Small intestine (tissue), 7 donors: ENCODE measurements around the gene MEX3A. TPM values are rescaled to one million over a fixed set of nuclear protein-coding genes. Genes with fewer than 3 reads are reported as not detected.
"Not testable (repeated sequence)": the region's sequence is repeated elsewhere in the genome, so short reads cannot be mapped to it uniquely, and the experiment has no call there.

Experiments
- DNase-seq, 2 donors: peaks; one replicate each; pipeline versions ENCODE4 v3.0.0 to v3.0.0-alpha.2; 2013
- FAIRE-seq: peaks from 2 replicates; lab custom pipeline; 2012; peaks lifted over from hg19 to GRCh38; lab: Jason Lieb, UNC
- H3K27ac ChIP-seq, 3 donors: one replicate each; pipeline ENCODE4 v1.5.1; 2013; ENCODE audit warnings: low read length in 2 of 3, mild to moderate bottlenecking in 2 of 3, control low read depth in 1 of 3, inconsistent platforms in 1 of 3, low read depth in 1 of 3, moderate library complexity in 1 of 3
- H3K27me3 ChIP-seq, 3 donors: one replicate each; pipeline ENCODE4 v1.6.1; 2013; ENCODE audit warnings: low read length in 3 of 3, inconsistent platforms in 1 of 3; ENCODE audit not compliant: control insufficient read depth in 3 of 3, insufficient read depth in 3 of 3
- H3K36me3 ChIP-seq, 3 donors: one replicate each; pipeline ENCODE4 v1.6.1; 2013; ENCODE audit warnings: low read length in 3 of 3, inconsistent platforms in 1 of 3, low read depth in 1 of 3, mild to moderate bottlenecking in 1 of 3, moderate library complexity in 1 of 3; ENCODE audit not compliant: control insufficient read depth in 3 of 3, insufficient read depth in 2 of 3
- H3K4me1 ChIP-seq, 3 donors: one replicate each; pipeline ENCODE4 v1.6.1; 2013; ENCODE audit warnings: low read length in 2 of 3, inconsistent platforms in 1 of 3, low read depth in 1 of 3, mild to moderate bottlenecking in 1 of 3, moderate library complexity in 1 of 3; ENCODE audit not compliant: control insufficient read depth in 3 of 3, insufficient read depth in 2 of 3
- H3K4me3 ChIP-seq, 3 donors: one replicate each; pipeline ENCODE4 v1.5.1; 2013; ENCODE audit warnings: low read length in 3 of 3, control low read depth in 1 of 3, inconsistent platforms in 1 of 3, low read depth in 1 of 3, mild to moderate bottlenecking in 1 of 3, moderate library complexity in 1 of 3
- H3K9me3 ChIP-seq, 2 donors: one replicate each; pipeline ENCODE4 v1.6.1; 2013; ENCODE audit warnings: low read depth in 1 of 2, low read length in 1 of 2; ENCODE audit not compliant: control insufficient read depth in 2 of 2, insufficient read depth in 1 of 2
- WGBS, 3 donors: extraction: QIAGEN DNeasy Blood & Tissue Kit; methylation state at CpG; one replicate each; pipeline ENCODE4 v1.1.7; 2013; 5-methylcytosine and 5-hydroxymethylcytosine counted together
- polyA plus RNA-seq, 4 donors: library from polyadenylated mRNA; stranded (reverse) in 3 of 4; unstranded in 1 of 4; fragments of 200-250 nt in 3 of 4; fragments of 120-200 nt in 1 of 4; gene quantifications; one replicate each; pipeline versions ENCODE4 v1.2.1 to v1.2.3, GENCODE V29; 2013
- donor health status: healthy with polysubstance abuse.
- donor health status: control.
- donor health status: control.
- donor health status: Bipolar disorder and iron deficiency.
- donor health status: healthy.

Gene MEX3A
- polyA plus RNA-seq, 4 donors: under 0.01 to 5.6 (median 0.87) TPM

- FAIRE-seq (no peak), DNase-seq (no peak)
- WGBS, 3 donors: 57 to 78% (median 77%) methylated on average over 4 to 5 of the region's 5 CpGs
- Histone ChIP-seq H3K9me3 (no peaks in the 10 kb centered on the region), H3K27ac (no peak overlapping the region), H3K27me3 (no peaks in the 10 kb centered on the region), H3K4me3 (no peak overlapping the region), H3K4me1 (peaks cover 0 to 22% (median 0%) of the 10 kb centered on the region in 3 donors), H3K36me3 (peaks cover 0 to 68% (median 0%) of the 10 kb centered on the region in 3 donors)
These were observed 8.5 kb downstream of the MEX3A start for GRCh38 chr1:156073740-156074139.

- DNase-seq (no peak), FAIRE-seq (no peak)
- 13 to 46% (median 28%) methylated on average over 1 of the region's 1 CpG for WGBS, 3 donors
- Histone ChIP-seq H3K27ac (no peak overlapping the region), H3K36me3 (peaks cover 0 to 73% (median 2%) of the 10 kb centered on the region in 3 donors), H3K27me3 (no peaks in the 10 kb centered on the region), H3K4me1 (peaks cover 0 to 22% (median 0%) of the 10 kb centered on the region in 3 donors), H3K9me3 (no peaks in the 10 kb centered on the region), H3K4me3 (no peak overlapping the region)
These were observed 9.1 kb downstream of the MEX3A start for GRCh38 chr1:156073110-156073687.

- FAIRE-seq: no peak
- no peaks in the 10 kb centered on the region for H3K27me3 ChIP-seq
- DNase-seq: no peak
- peaks cover 0 to 20% (median 0%) of the 10 kb centered on the region in 3 donors for H3K4me1 ChIP-seq
- H3K36me3 ChIP-seq: peaks cover 0 to 80% (median 2%) of the 10 kb centered on the region in 3 donors
- H3K4me3 ChIP-seq: no peak overlapping the region
- no peaks in the 10 kb centered on the region for H3K9me3 ChIP-seq
- WGBS, 3 donors: 63 to 70% (median 70%) methylated on average over 6 of the region's 6 CpGs
- no peak overlapping the region for H3K27ac ChIP-seq
These were observed 10.0 kb downstream of the MEX3A start for GRCh38 chr1:156072251-156072650.

GRCh38 chr1:156071332-156071816 is 10.9 kb downstream of the MEX3A start:
- WGBS, 3 donors: 85 to 98% (median 89%) methylated on average over 5 to 7 of the region's 7 CpGs
- H3K36me3 ChIP-seq: peaks cover 0 to 81% (median 2%) of the 10 kb centered on the region in 3 donors

GRCh38 chr1:156070548-156070947 is 11.7 kb downstream of the MEX3A start:
- DNase-seq (no peak), FAIRE-seq (no peak)
- peaks cover 0 to 83% (median 2%) of the 10 kb centered on the region in 3 donors for H3K36me3 ChIP-seq
- H3K4me1 ChIP-seq: peaks cover 0 to 10% (median 0%) of the 10 kb centered on the region in 3 donors
- no peaks in the 10 kb centered on the region for H3K27me3 ChIP-seq
- no peaks in the 10 kb centered on the region for H3K9me3 ChIP-seq
- 67 to 70% (median 69%) methylated on average over 4 of the region's 4 CpGs for WGBS, 3 donors
- H3K4me3 ChIP-seq: no peak overlapping the region
- H3K27ac ChIP-seq: no peak overlapping the region

More at GRCh38 chr1:156071332-156071816, 10.9 kb downstream of the MEX3A start:
- H3K27me3 ChIP-seq, H3K4me3 ChIP-seq, DNase-seq, FAIRE-seq, H3K9me3 ChIP-seq, H3K27ac ChIP-seq: not testable (repeated sequence)
- H3K4me1 ChIP-seq: peaks cover 0 to 15% (median 0%) of the 10 kb centered on the region in 3 donors

- Histone ChIP-seq H3K4me1 (peaks cover 0 to 10% (median 0%) of the 10 kb centered on the region in 3 donors), H3K9me3 (no peaks in the 10 kb centered on the region), H3K4me3 (no peak overlapping the region), H3K27ac (no peak overlapping the region), H3K36me3 (peaks cover 0 to 85% (median 2%) of the 10 kb centered on the region in 3 donors), H3K27me3 (no peaks in the 10 kb centered on the region)
- no peak for DNase-seq
- FAIRE-seq: no peak
- 79 to 95% (median 80%) methylated on average over 3 of the region's 3 CpGs for WGBS, 3 donors
These were observed 12.5 kb downstream of the MEX3A start for GRCh38 chr1:156069490-156070455.

GRCh38 chr1:156067262-156067661 is 15.0 kb downstream of the MEX3A start:
- 74 to 88% (median 85%) methylated on average over 2 of the region's 2 CpGs for WGBS, 3 donors
- no peak for FAIRE-seq

GRCh38 chr1:156065871-156066270 is 16.4 kb downstream of the MEX3A start:
- no peak overlapping the region for H3K4me3 ChIP-seq
- H3K36me3 ChIP-seq: peaks cover 0 to 73% (median 2%) of the 10 kb centered on the region in 3 donors
- 78 to 89% (median 86%) methylated on average over 16 of the region's 16 CpGs for WGBS, 3 donors
- H3K27ac ChIP-seq: no peak overlapping the region
- no peak for FAIRE-seq
- DNase-seq: no peak
- H3K27me3 ChIP-seq: no peaks in the 10 kb centered on the region
- no peaks in the 10 kb centered on the region for H3K9me3 ChIP-seq
- peaks cover 0 to 13% (median 0%) of the 10 kb centered on the region in 3 donors for H3K4me1 ChIP-seq

More at GRCh38 chr1:156067262-156067661, 15.0 kb downstream of the MEX3A start:
- DNase-seq: no peak
- H3K4me1 ChIP-seq: peaks cover 0 to 13% (median 0%) of the 10 kb centered on the region in 3 donors
- H3K9me3 ChIP-seq: no peaks in the 10 kb centered on the region
- no peak overlapping the region for H3K4me3 ChIP-seq
- H3K27ac ChIP-seq: no peak overlapping the region
- H3K36me3 ChIP-seq: peaks cover 0 to 86% (median 2%) of the 10 kb centered on the region in 3 donors
- no peaks in the 10 kb centered on the region for H3K27me3 ChIP-seq
